Measurements from ENCODE around the gene PARD6B. TPM values are rescaled to one million over a fixed set of nuclear protein-coding genes. Genes with fewer than 3 reads are reported as not detected.

Gene PARD6B
- total and polyA plus RNA-seq, 2 of the 4 experiments (the other 2 are of a cell fraction) = 0.17 to 0.90 TPM

GRCh38 chr20:50750145-50750671 is 18.8 kb downstream of the PARD6B start:
- intact Hi-C loops (cut with micrococcal nuclease) (no loop called here), dilution Hi-C loops (cut with HindIII; ENCODE audit: low sequenced_read_pairs, unreplicated experiment) (no loop called here), in situ Hi-C loops (cut with MboI; ENCODE audit: low sequenced_read_pairs) (no loop called here)
- WGBS, 2 experiments (ENCODE audit: extremely low coverage in 2 of 2, insufficient read length in 1 of 2) = 90% methylated on average over 2 of the region's 8 CpGs; no CpG with 5 or more reads in 1 of the 2 experiments
- Histone ChIP-seq H2BK120ac (ENCODE audit: low read depth, low read length) (no peak overlapping the region), H3K4me1 (ENCODE audit: control insufficient read depth, insufficient read depth, low read length) (peaks cover 4% of the 10 kb centered on the region), H3K27ac (ENCODE audit: insufficient read depth, low read length) (no peak overlapping the region), H2AK5ac (ENCODE audit: low read depth, low read length) (no peak overlapping the region), H3K4me3 (ENCODE audit: insufficient read depth, low read depth, low read length) (no peak overlapping the region), H3K9me3 (ENCODE audit: control insufficient read depth, insufficient read depth, low read length) (no peaks in the 10 kb centered on the region), H2AK9ac (replicated peaks; ENCODE audit: low read depth, low read length, poor library complexity) (no peak overlapping the region), H4K20me1 (ENCODE audit: insufficient read depth, low read length) (no peaks in the 10 kb centered on the region), H2BK20ac (ENCODE audit: low read depth, low read length) (no peak overlapping the region), H2BK15ac (ENCODE audit: low read depth, low read length) (no peak overlapping the region), H4K8ac (ENCODE audit: low read depth in 2 of 2, low read length in 2 of 2) (no peak overlapping the region), H3K18ac (ENCODE audit: low read depth, low read length) (no peak overlapping the region), H2BK5ac (ENCODE audit: low read depth, low read length, poor library complexity, severe bottlenecking) (no peak overlapping the region), H3K4ac (ENCODE audit: low read depth, low read length) (no peak overlapping the region), H3K56ac (ENCODE audit: extremely low read depth, insufficient read depth, low read length) (no peak overlapping the region), H3K4me2 (ENCODE audit: low read depth, low read length) (no peak overlapping the region), H3K27me3 (ENCODE audit: control insufficient read depth, insufficient read depth, low read length) (no peaks in the 10 kb centered on the region), H2AFZ (replicated peaks; ENCODE audit: low read length, poor library complexity) (no peak overlapping the region), H4K5ac (ENCODE audit: low read depth, low read length) (no peak overlapping the region), H3K14ac (replicated peaks; ENCODE audit: low read depth, low read length) (no peak overlapping the region), H3K79me1 (ENCODE audit: low read depth in 1 of 2, low read length in 2 of 2) (no peaks in the 10 kb centered on the region), H3K36me3 (ENCODE audit: control insufficient read depth, insufficient read depth, low read length) (no peaks in the 10 kb centered on the region), H3K9ac (ENCODE audit: low read depth, low read length) (no peak overlapping the region), H3K9me1 (ENCODE audit: insufficient read depth, low read length) (no peaks in the 10 kb centered on the region), H4K91ac (ENCODE audit: insufficient read depth, low read depth, low read length) (no peak overlapping the region), H3K23ac (ENCODE audit: low read depth, low read length) (no peak overlapping the region)
- TF ChIP-seq CEBPB (IDR thresholded peaks at IDR 0.05; ENCODE audit: low read depth, low read length) (no peak), MAFK (IDR thresholded peaks at IDR 0.05; ENCODE audit: low read depth, low read length) (no peak), SMC3 (IDR thresholded peaks at IDR 0.05; ENCODE audit: low read depth, low read length) (no peak), RCOR1 (IDR thresholded peaks at IDR 0.05; ENCODE audit: insufficient replicate concordance, low read length) (no peak), USF2 (IDR thresholded peaks at IDR 0.05; ENCODE audit: low read depth, low read length) (no peak), POLR2A (IDR thresholded peaks at IDR 0.05; ENCODE audit: low read depth, low read length) (no peak), FOS (IDR thresholded peaks at IDR 0.05; ENCODE audit: low read depth, low read length) (no peak), NFE2L2 (IDR thresholded peaks at IDR 0.05; ENCODE audit: low read depth, low read length) (no peak), RAD21 (IDR thresholded peaks at IDR 0.05; ENCODE audit: low read length) (no peak), RFX5 (IDR thresholded peaks at IDR 0.05; ENCODE audit: low read depth, low read length) (no peak)
- POLR2A ChIA-PET (ENCODE audit: unreplicated experiment) = interaction anchor here (0.5 kb wide), 1 partner anchor 20 kb away, joined by 3 read pairs; no protein-coding TSS in a partner anchor
- BruUV-seq (replicated peaks) = no TSS peak
- ATAC-seq (ENCODE audit: low read depth) = no peak
- CTCF ChIA-PET = interaction anchor here (0.6 to 1.0 kb wide), 2 partner anchors 25 to 55 kb away, joined by 3 to 4 read pairs; no protein-coding TSS in a partner anchor
- DNase-seq = no peak
